ENCODE measurements around the gene FAHD1. TPM values are rescaled to one million over a fixed set of nuclear protein-coding genes. Genes with fewer than 3 reads are reported as not detected.
A peak's percentile ranks its signal among the peaks of the same experiment; 100 is the strongest.

The FAHD1 gene
- total RNA-seq, 1 donor from 2014 or later, result 84.5 TPM

- DNase-seq (ENCODE audit: low read depth in 2 of 2), result no peak
Measured at GRCh38 chr16:1817276-1817589, 9.8 kb upstream of the FAHD1 start.

GRCh38 chr16:1817716-1818115, 9.3 kb upstream of the FAHD1 start:
- no peak for DNase-seq (ENCODE audit: low read depth in 2 of 2)

- DNase-seq (ENCODE audit: low read depth in 2 of 2), result no peak
Measured at GRCh38 chr16:1818204-1818872, 8.7 kb upstream of the FAHD1 start.

- DNase-seq (ENCODE audit: low read depth in 2 of 2), result no peak
Measured at GRCh38 chr16:1818873-1819525, 8.0 kb upstream of the FAHD1 start.

GRCh38 chr16:1819611-1820010, 7.4 kb upstream of the FAHD1 start:
- no peak for DNase-seq (ENCODE audit: low read depth in 2 of 2)

- no peak for DNase-seq (ENCODE audit: low read depth in 2 of 2)
Measured at GRCh38 chr16:1820096-1820945, 6.7 kb upstream of the FAHD1 start.

GRCh38 chr16:1820946-1821290, 6.1 kb upstream of the FAHD1 start:
- no peak for DNase-seq (ENCODE audit: low read depth in 2 of 2)

- no peak for DNase-seq (ENCODE audit: low read depth in 2 of 2)
Measured at GRCh38 chr16:1821861-1822611, 5.0 kb upstream of the FAHD1 start.

- DNase-seq (ENCODE audit: low read depth in 2 of 2), result no peak
Measured at GRCh38 chr16:1822801-1823200, 4.2 kb upstream of the FAHD1 start.

- peak in 1 of 2 donors; percentile 74 for DNase-seq (ENCODE audit: low read depth in 2 of 2)
Measured at GRCh38 chr16:1823821-1824220, 3.2 kb upstream of the FAHD1 start.

GRCh38 chr16:1825381-1825863, 1.6 kb upstream of the FAHD1 start:
- DNase-seq (ENCODE audit: low read depth in 2 of 2), result no peak

GRCh38 chr16:1825864-1826690, 929 bp upstream of the FAHD1 start:
- DNase-seq (ENCODE audit: low read depth in 2 of 2), result peak; percentile 30 to 82

- no peak for DNase-seq (ENCODE audit: low read depth in 2 of 2)
Measured at GRCh38 chr16:1828645-1829410, 1.8 kb downstream of the FAHD1 start.

GRCh38 chr16:1830213-1830612, 3.2 kb downstream of the FAHD1 start:
- DNase-seq (ENCODE audit: low read depth in 2 of 2), result no peak

GRCh38 chr16:1831186-1832075, 4.4 kb downstream of the FAHD1 start:
- DNase-seq (ENCODE audit: low read depth in 2 of 2), result no peak

GRCh38 chr16:1832838-1833454, 5.9 kb downstream of the FAHD1 start:
- no peak for DNase-seq (ENCODE audit: low read depth in 2 of 2)

GRCh38 chr16:1834096-1834495, 7.1 kb downstream of the FAHD1 start:
- no peak for DNase-seq (ENCODE audit: low read depth in 2 of 2)

GRCh38 chr16:1839554-1839953, 12.5 kb downstream of the FAHD1 start:
- no peak for DNase-seq (ENCODE audit: low read depth in 2 of 2)

- DNase-seq (ENCODE audit: low read depth in 2 of 2), result no peak
Measured at GRCh38 chr16:1845985-1846384, 19.0 kb downstream of the FAHD1 start.
